A673 (cell line): ENCODE results near the gene TBCD.

Experiments used
- CTCF ChIP-seq: fragments of 300-800, 200-600 bp; sonication (generic); conservative IDR thresholded peaks from 2 replicates; pipeline ENCODE4 v1.5.1; 2017; ENCODE audit warnings: low read depth, mild to moderate bottlenecking, antibody characterized with exemption, low read length, moderate library complexity, mixed read lengths
- EZH2 ChIP-seq: fragments of 200-600 bp; sonication (generic); IDR thresholded peaks from 2 replicates; pipeline ENCODE4 v1.6.1; 2017; ENCODE audit warnings: borderline replicate concordance, low read depth, mild to moderate bottlenecking, mixed read lengths, antibody characterized with exemption, low read length; ENCODE audit not compliant: poor library complexity, severe bottlenecking

DNA sequence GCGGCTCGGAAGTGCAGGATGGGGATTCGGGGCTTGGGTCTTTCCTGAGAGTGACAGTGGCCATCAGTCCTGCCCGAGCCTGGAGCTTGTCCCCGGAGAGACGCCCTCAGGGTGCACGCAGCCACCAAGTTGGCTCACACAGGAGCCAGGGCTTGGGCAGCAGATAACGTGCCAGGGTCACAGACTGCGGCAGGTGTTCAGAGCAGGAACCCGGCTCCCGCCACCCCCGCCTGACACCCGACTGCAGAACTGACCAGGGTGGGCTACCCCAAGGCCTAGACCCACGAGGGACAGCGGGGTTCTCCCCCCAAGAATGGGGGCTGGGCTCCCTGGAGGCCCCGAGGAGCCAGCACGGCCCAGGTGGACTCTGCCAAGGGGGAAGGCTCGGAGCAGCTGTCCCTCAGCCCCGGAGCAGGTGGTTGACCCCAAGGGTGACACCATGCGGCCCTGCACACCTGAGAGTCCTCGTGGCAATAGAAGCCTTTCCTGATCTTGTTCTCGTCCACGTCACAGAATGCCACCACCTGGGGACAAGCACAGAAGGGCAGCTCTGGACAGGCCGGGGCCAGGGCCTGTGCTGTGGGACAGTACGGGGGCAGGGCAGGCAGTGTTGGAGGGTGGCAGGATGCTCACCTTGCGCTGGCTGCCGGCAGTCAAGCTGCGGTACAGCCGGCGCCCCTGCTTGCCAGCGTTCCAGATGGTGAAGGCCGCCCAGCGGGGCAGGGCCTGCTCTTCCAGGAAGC is 205.0 kb downstream of the TBCD start:
- TF ChIP-seq CTCF (no peak), EZH2 (no peak)
